ENCODE data around the gene GPR137B.

DNA sequence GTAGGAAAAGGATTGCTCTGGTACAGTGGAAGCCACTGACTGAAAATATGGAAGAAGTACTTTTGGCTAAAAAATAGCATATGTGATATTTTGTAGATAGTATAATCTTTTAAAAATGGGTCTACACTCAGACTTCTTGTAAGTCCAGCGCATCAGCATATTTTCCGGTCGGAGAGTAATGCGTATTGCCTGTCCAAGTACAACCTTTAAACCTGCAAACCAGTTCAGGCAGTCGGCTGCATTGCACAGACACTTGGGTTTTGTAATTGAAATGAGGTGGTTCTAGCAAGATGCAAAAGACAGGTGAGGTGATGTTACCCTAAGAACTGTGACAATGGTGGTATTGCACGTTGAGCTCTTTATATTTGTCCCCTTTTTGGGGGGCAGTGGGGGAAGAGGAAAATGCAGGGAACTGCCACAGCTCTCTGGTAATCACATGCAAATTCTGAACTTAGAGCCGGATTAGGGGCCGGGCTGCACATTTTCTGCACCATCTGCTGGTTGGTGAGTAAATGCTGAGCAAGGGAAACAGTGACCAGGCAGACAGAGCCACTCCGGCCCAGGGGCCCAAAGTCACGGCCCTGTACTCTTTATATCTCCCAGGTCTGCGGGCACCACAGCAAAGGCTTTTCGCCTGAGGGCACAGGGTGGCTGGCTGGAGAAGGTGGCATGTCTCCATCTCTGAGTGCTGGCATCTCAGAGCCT is 2.3 kb downstream of the GPR137B start:
- TF ChIP-seq CTCF (IDR thresholded peaks at IDR 0.05; ENCODE audit: insufficient read depth, low read length, poor library complexity, severe bottlenecking) = no peak
- no peak for TF ChIP-seq EZH2phosphoT487 (conservative IDR thresholded peaks at IDR 0.05; ENCODE audit: low read length)

Measured in SU-DHL-6 (cell line).